Measurements from ENCODE around the gene CDH5. TPM values are rescaled to one million over a fixed set of nuclear protein-coding genes. Genes with fewer than 3 reads are reported as not detected.

The CDH5 gene
- total RNA-seq, 1 experiment from 2014 or later, result 0.28 TPM

DNA sequence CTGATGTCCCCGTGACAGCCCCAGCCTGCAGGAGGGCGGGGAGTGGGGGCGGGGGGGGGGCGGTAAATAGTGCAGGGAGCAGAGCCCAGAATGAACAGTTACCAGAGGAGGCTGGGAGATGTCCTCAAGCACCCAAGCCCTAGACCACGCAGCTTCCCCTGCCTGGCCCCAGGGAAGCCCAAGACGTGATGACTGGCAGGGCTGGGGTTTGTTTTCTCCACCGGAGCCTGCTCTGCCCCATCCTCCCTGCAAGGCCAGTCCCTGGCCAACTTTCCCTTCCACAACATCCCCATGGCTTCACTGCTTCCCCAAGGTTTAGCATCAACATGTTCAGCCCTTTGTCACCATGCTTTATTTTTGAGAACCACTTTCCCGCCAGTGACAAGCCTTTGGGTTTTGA lies 59.2 kb downstream of the CDH5 start:
- Mint-ChIP-seq H3K4me1 (peaks cover 16% of the 10 kb centered on the region), H3K27ac (no peak overlapping the region)

GRCh38 chr16:66426112-66427035 lies 59.9 kb downstream of the CDH5 start:
- Mint-ChIP-seq H3K27me3 (ENCODE audit: low read depth) (peaks cover 92% of the 10 kb centered on the region), H3K4me3 (peak overlapping the region; percentile 57), H3K36me3 (no peaks in the 10 kb centered on the region), H3K9me3 (peaks cover 3% of the 10 kb centered on the region; the same call in 1 of the 2 replicates), H3K27ac (no peak overlapping the region), H3K4me1 (peaks cover 16% of the 10 kb centered on the region)
- TF ChIP-seq ZNF671 (CRISPR knock-in tag; IDR thresholded peaks at IDR 0.05), result no peak
- TF ChIP-seq, protein P1, sequence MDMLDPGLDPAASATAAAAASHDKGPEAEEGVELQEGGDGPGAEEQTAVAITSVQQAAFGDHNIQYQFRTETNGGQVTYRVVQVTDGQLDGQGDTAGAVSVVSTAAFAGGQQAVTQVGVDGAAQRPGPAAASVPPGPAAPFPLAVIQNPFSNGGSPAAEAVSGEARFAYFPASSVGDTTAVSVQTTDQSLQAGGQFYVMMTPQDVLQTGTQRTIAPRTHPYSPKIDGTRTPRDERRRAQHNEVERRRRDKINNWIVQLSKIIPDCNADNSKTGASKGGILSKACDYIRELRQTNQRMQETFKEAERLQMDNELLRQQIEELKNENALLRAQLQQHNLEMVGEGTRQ (CRISPR knock-in tag; IDR thresholded peaks at IDR 0.05), result peak; percentile 8; the same call in 1 of the 2 replicates
- TF ChIP-seq GABPB1 (CRISPR knock-in tag; IDR thresholded peaks at IDR 0.05), result 0 out of 2 replicates have a peak, but pooled peaks have one; percentile 14
- peak; percentile 79 for TF ChIP-seq PRDM15 (CRISPR knock-in tag; IDR thresholded peaks at IDR 0.05)
- POLR2A ChIA-PET, result no interaction called here
- CTCF ChIA-PET, result interaction anchor here (1.6 to 3.7 kb wide), 3 partner anchors 20 to 58 kb away, joined by 3 to 12 read pairs (median 7); no protein-coding TSS in a partner anchor
- DNase-seq (ENCODE audit: low spot score) (no peak), ATAC-seq (peak; percentile 4)

More for the DNA sequence above, 59.2 kb downstream of the CDH5 start:
- TF ChIP-seq PRRX2 (CRISPR knock-in tag; IDR thresholded peaks at IDR 0.05) (no peak), NFYB (CRISPR knock-in tag; conservative IDR thresholded peaks at IDR 0.05; ENCODE audit: low read depth) (no peak), ZNF232 (CRISPR knock-in tag; IDR thresholded peaks at IDR 0.05) (no peak), ZBTB21 (CRISPR knock-in tag; IDR thresholded peaks at IDR 0.05; ENCODE audit: borderline replicate concordance) (no peak)
- CTCF ChIA-PET, result interaction anchor here (0.6 to 1.3 kb wide), 3 partner anchors 9 to 139 kb away, joined by 3 to 4 read pairs (median 4); no protein-coding TSS in a partner anchor
- DNase-seq (ENCODE audit: low spot score) (no peak), ATAC-seq (no peak)
- Mint-ChIP-seq H3K36me3 (no peaks in the 10 kb centered on the region), H3K9me3 (peaks cover 5% of the 10 kb centered on the region; the same call in 1 of the 2 replicates), H3K4me3 (peak overlapping the region; percentile 57; the same call in 1 of the 2 replicates), H3K27me3 (ENCODE audit: low read depth) (peaks cover 91% of the 10 kb centered on the region)
- POLR2A ChIA-PET, result no interaction called here

- peaks cover 92% of the 10 kb centered on the region for H3K27me3 Mint-ChIP-seq (ENCODE audit: low read depth)
- peak; percentile 57 for ATAC-seq
These were observed 60.8 kb downstream of the CDH5 start, which contains the start of gene BEAN1 for GRCh38 chr16:66427036-66427860. TSS of gene BEAN1 (plus strand) at chr16:66427295. CDS start at chr16:66437677, 10,382 bp downstream.

More at GRCh38 chr16:66427036-66427860, 60.8 kb downstream of the CDH5 start, which contains the start of gene BEAN1:
- Mint-ChIP-seq H3K4me3 (peak within 1 kb of the TSS; percentile 59), H3K36me3 (no peaks in the 10 kb centered on the region), H3K27ac (no peak within 1 kb of the TSS), H3K4me1 (peaks cover 16% of the 10 kb centered on the region), H3K9me3 (no peaks in the 10 kb centered on the region)
- ChIA-PET CTCF (interaction anchor here (0.9 to 3.7 kb wide), 5 partner anchors 21 to 181 kb away, joined by 3 to 12 read pairs (median 4); no protein-coding TSS in a partner anchor), POLR2A (interaction anchor here (0.8 kb wide), 1 partner anchor 50 kb away, joined by 3 read pairs; no protein-coding TSS in a partner anchor)
- DNase-seq (ENCODE audit: low spot score), result peak; percentile 49
- TF ChIP-seq ZNF423 (CRISPR knock-in tag; IDR thresholded peaks at IDR 0.05) (no peak), GTF2I (CRISPR knock-in tag; conservative IDR thresholded peaks at IDR 0.05) (no peak), PRDM15 (CRISPR knock-in tag; IDR thresholded peaks at IDR 0.05) (peak; percentile 94), TP53 (CRISPR knock-in tag; IDR thresholded peaks at IDR 0.05) (no peak), FOXP1 (CRISPR knock-in tag; IDR thresholded peaks at IDR 0.05; ENCODE audit: borderline replicate concordance) (peak; percentile 10), TEAD4 (CRISPR knock-in tag; IDR thresholded peaks at IDR 0.05) (no peak), ZNF317 (CRISPR knock-in tag; IDR thresholded peaks at IDR 0.05; ENCODE audit: borderline replicate concordance, low read depth) (no peak)

All from WTC11 (cell line).